NT2/D1 (cell line): ENCODE results near the gene WDFY3.
"Not testable (repeated sequence)": the region's sequence is repeated elsewhere in the genome, so short reads cannot be mapped to it uniquely, and the experiment has no call there.

Experiments used
- DNase-seq: peaks from one replicate; pipeline ENCODE4 v3.0.0-alpha.2; 2011; ENCODE audit warnings: low read depth, low spot score
- H3K27me3 ChIP-seq: 2 replicates; pipeline ENCODE4 v1.6.0; 2011; ENCODE audit warnings: mild to moderate bottlenecking; ENCODE audit not compliant: insufficient read length, insufficient read depth
- H3K36me3 ChIP-seq: 2 replicates; pipeline ENCODE4 v1.6.1; 2011; ENCODE audit warnings: mild to moderate bottlenecking, low read length, mixed read lengths; ENCODE audit not compliant: insufficient read depth, insufficient read length
- H3K4me1 ChIP-seq: 2 replicates; pipeline ENCODE4 v1.5.1; 2011; ENCODE audit not compliant: insufficient read depth, insufficient read length
- H3K4me3 ChIP-seq: 2 replicates; pipeline ENCODE4 v1.5.1; 2011; ENCODE audit warnings: low read depth; ENCODE audit not compliant: insufficient read length
- H3K9ac ChIP-seq: 2 replicates; pipeline ENCODE4 v1.6.0; 2011; ENCODE audit warnings: low read depth; ENCODE audit not compliant: insufficient read length
- H3K9me3 ChIP-seq: 2 replicates; pipeline ENCODE4 v1.5.1; 2011; ENCODE audit warnings: mild to moderate bottlenecking, low read length; ENCODE audit not compliant: insufficient read depth
- SUZ12 ChIP-seq: IDR thresholded peaks from 2 replicates; pipeline ENCODE4 v1.6.1; 2011; ENCODE audit not compliant: insufficient read length, insufficient read depth; ENCODE audit errors: extremely low read depth
- YY1 ChIP-seq: IDR thresholded peaks from 2 replicates; pipeline ENCODE4 v1.6.1; 2011; ENCODE audit not compliant: insufficient read length, insufficient read depth
- ZNF274 ChIP-seq: IDR thresholded peaks from 2 replicates; pipeline ENCODE4 v1.6.1; 2011; ENCODE audit warnings: mild to moderate bottlenecking, low read depth, low read length

Gene WDFY3

GRCh38 chr4:84672177-84672576 is 294.3 kb downstream of the WDFY3 start:
- DNase-seq = no peak
- Histone ChIP-seq H3K4me1 (no peaks in the 10 kb centered on the region), H3K27me3 (no peaks in the 10 kb centered on the region), H3K36me3 (peaks cover 43% of the 10 kb centered on the region), H3K9ac (no peak overlapping the region), H3K9me3 (no peaks in the 10 kb centered on the region), H3K4me3 (no peak overlapping the region)
- no peak for TF ChIP-seq ZNF274
- TF ChIP-seq SUZ12 = no peak
- TF ChIP-seq YY1 = no peak

GRCh38 chr4:84669201-84669600 is 297.3 kb downstream of the WDFY3 start:
- no peaks in the 10 kb centered on the region; the same call in 1 of the 2 replicates for H3K9me3 ChIP-seq
- H3K36me3 ChIP-seq = peaks cover 35% of the 10 kb centered on the region
- no peak overlapping the region for H3K9ac ChIP-seq
- no peaks in the 10 kb centered on the region for H3K27me3 ChIP-seq
- TF ChIP-seq ZNF274 = no peak
- no peak for TF ChIP-seq SUZ12
- no peak for TF ChIP-seq YY1
- no peak for DNase-seq
- H3K4me3 ChIP-seq = no peak overlapping the region
- no peaks in the 10 kb centered on the region for H3K4me1 ChIP-seq

- H3K27me3 ChIP-seq = no peaks in the 10 kb centered on the region
- no peaks in the 10 kb centered on the region; the same call in 1 of the 2 replicates for H3K9me3 ChIP-seq
- H3K36me3 ChIP-seq = peaks cover 20% of the 10 kb centered on the region
- TF ChIP-seq SUZ12 = no peak
- no peak for TF ChIP-seq YY1
- TF ChIP-seq ZNF274 = no peak
- DNase-seq = no peak
- no peak overlapping the region for H3K9ac ChIP-seq
- H3K4me1 ChIP-seq = no peaks in the 10 kb centered on the region
- H3K4me3 ChIP-seq = no peak overlapping the region
These were observed 300.1 kb downstream of the WDFY3 start for GRCh38 chr4:84666439-84666838.

GRCh38 chr4:84664767-84665166 is 301.7 kb downstream of the WDFY3 start:
- H3K9ac ChIP-seq, H3K4me1 ChIP-seq, DNase-seq, H3K4me3 ChIP-seq, H3K27me3 ChIP-seq, H3K9me3 ChIP-seq: not testable (repeated sequence)
- H3K36me3 ChIP-seq = peaks cover 13% of the 10 kb centered on the region

GRCh38 chr4:84661191-84661939 is 305.1 kb downstream of the WDFY3 start:
- Histone ChIP-seq H3K4me1 (no peaks in the 10 kb centered on the region), H3K27me3 (no peaks in the 10 kb centered on the region), H3K9me3 (peaks cover 13% of the 10 kb centered on the region; the same call in 1 of the 2 replicates), H3K4me3 (no peak overlapping the region), H3K36me3 (peaks cover 3% of the 10 kb centered on the region), H3K9ac (no peak overlapping the region)
- no peak for DNase-seq
- TF ChIP-seq YY1 (no peak), SUZ12 (no peak), ZNF274 (no peak)

- no peak for DNase-seq
- Histone ChIP-seq H3K4me3 (no peak overlapping the region), H3K9ac (no peak overlapping the region), H3K36me3 (no peaks in the 10 kb centered on the region), H3K9me3 (peaks cover 13% of the 10 kb centered on the region; the same call in 1 of the 2 replicates), H3K27me3 (no peaks in the 10 kb centered on the region), H3K4me1 (no peaks in the 10 kb centered on the region)
- no peak for TF ChIP-seq YY1
- no peak for TF ChIP-seq ZNF274
- no peak for TF ChIP-seq SUZ12
These were observed 305.9 kb downstream of the WDFY3 start for GRCh38 chr4:84660606-84661005.

DNA sequence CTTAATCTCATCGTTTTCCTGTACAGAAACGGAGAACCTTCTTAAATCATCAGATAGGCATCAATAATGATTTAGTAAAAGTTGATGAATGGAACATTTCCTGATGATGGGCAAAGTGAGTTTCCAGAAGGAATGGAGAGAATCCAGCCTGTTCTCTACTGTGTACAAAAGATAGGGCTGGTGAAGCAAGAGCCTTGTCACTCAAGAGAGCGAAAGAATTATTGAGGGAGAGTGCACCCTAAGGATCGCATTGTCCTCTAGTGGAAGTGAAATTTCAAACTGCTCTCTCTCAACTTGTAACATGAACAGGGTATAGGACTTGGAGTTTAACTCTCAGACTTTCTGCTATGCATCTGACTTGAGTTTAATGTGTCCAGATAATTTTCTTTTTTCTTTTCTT is 314.0 kb downstream of the WDFY3 start:
- no peak for DNase-seq
- Histone ChIP-seq H3K9me3 (no peaks in the 10 kb centered on the region), H3K9ac (no peak overlapping the region), H3K4me1 (no peaks in the 10 kb centered on the region), H3K27me3 (no peaks in the 10 kb centered on the region), H3K4me3 (no peak overlapping the region), H3K36me3 (peaks cover 6% of the 10 kb centered on the region)
- TF ChIP-seq ZNF274 = no peak
- TF ChIP-seq SUZ12 = no peak
- TF ChIP-seq YY1 = no peak

- Histone ChIP-seq H3K9me3 (no peaks in the 10 kb centered on the region), H3K36me3 (peaks cover 6% of the 10 kb centered on the region), H3K27me3 (no peaks in the 10 kb centered on the region), H3K4me1 (no peaks in the 10 kb centered on the region), H3K4me3 (no peak overlapping the region), H3K9ac (no peak overlapping the region)
- DNase-seq = no peak
- TF ChIP-seq YY1 (no peak), ZNF274 (no peak), SUZ12 (no peak)
These were observed 315.0 kb downstream of the WDFY3 start for GRCh38 chr4:84651499-84651898.
